HG02678 (cell line): ENCODE data around the gene GIMAP1.

Experiments used
- ATAC-seq: cut with Tn5 transposase; IDR thresholded peaks from one replicate; pipeline ENCODE4 v1.9.1; 2021; ENCODE audit warnings: mild to moderate bottlenecking, moderate library complexity; ENCODE audit not compliant: unreplicated experiment

The GIMAP1 gene

GRCh38 chr7:150745876-150746275 lies 29.5 kb downstream of the GIMAP1 start:
- no peak for ATAC-seq

- ATAC-seq, result no peak
Measured at GRCh38 chr7:150746921-150747320, 30.5 kb downstream of the GIMAP1 start.

- no peak for ATAC-seq
Measured at GRCh38 chr7:150748376-150748775, 32.0 kb downstream of the GIMAP1 start.

- no peak for ATAC-seq
Measured at GRCh38 chr7:150751702-150752101, 35.3 kb downstream of the GIMAP1 start.

GRCh38 chr7:150753239-150753638 lies 36.8 kb downstream of the GIMAP1 start:
- no peak for ATAC-seq

GRCh38 chr7:150753826-150754603 lies 37.6 kb downstream of the GIMAP1 start:
- peak; percentile 54 for ATAC-seq

GRCh38 chr7:150754951-150755350 lies 38.5 kb downstream of the GIMAP1 start:
- no peak for ATAC-seq

GRCh38 chr7:150755473-150756099 lies 39.2 kb downstream of the GIMAP1 start:
- ATAC-seq, result no peak

- ATAC-seq, result no peak
Measured at GRCh38 chr7:150756166-150756565, 39.8 kb downstream of the GIMAP1 start.

- ATAC-seq, result no peak
Measured at GRCh38 chr7:150756858-150757257, 40.4 kb downstream of the GIMAP1 start.

GRCh38 chr7:150759479-150759878 lies 43.1 kb downstream of the GIMAP1 start:
- ATAC-seq, result no peak

GRCh38 chr7:150766334-150766709 lies 49.9 kb downstream of the GIMAP1 start:
- no peak for ATAC-seq

GRCh38 chr7:150769768-150770167 lies 53.4 kb downstream of the GIMAP1 start:
- ATAC-seq, result no peak
